Esophagus muscularis mucosa (tissue), 4 donors: ENCODE results near the gene MYO6. TPM values are rescaled to one million over a fixed set of nuclear protein-coding genes. Genes with fewer than 3 reads are reported as not detected.
"Not testable (repeated sequence)": the region's sequence is repeated elsewhere in the genome, so short reads cannot be mapped to it uniquely, and the experiment has no call there.

Experiments used
- DNase-seq: peaks from one replicate; pipeline ENCODE4 v3.0.0-alpha.2; 2017; ENCODE audit errors: extremely low spot score
- H3K27ac ChIP-seq, 4 donors: fragments of 200-600 bp; sonication (generic); replicated peaks in 1 of 4; 1 replicate in 3 of 4; 2 replicates in 1 of 4; pipeline ENCODE4 v1.5.1; 2016 to 2019; ENCODE audit warnings: mild to moderate bottlenecking in 1 of 4
- H3K27me3 ChIP-seq, 4 donors: fragments of 200-600 bp; sonication (generic); one replicate each; pipeline versions ENCODE4 v1.5.1 to v1.6.0; 2016 to 2019
- H3K36me3 ChIP-seq, 4 donors: fragments of 200-600 bp; sonication (generic); one replicate each; pipeline ENCODE4 v1.5.1; 2016 to 2019
- H3K4me1 ChIP-seq, 4 donors: fragments of 200-600 bp; sonication (generic); one replicate each; pipeline ENCODE4 v1.5.1; 2016 to 2019
- H3K4me3 ChIP-seq, 4 donors: fragments of 200-600 bp; sonication (generic); 1 replicate in 2 of 4; 2 replicates in 2 of 4; pipeline ENCODE4 v1.5.1; 2016 to 2019; ENCODE audit warnings: mild to moderate bottlenecking in 4 of 4, moderate library complexity in 1 of 4
- H3K9me3 ChIP-seq, 4 donors: fragments of 200-600 bp; sonication (generic); 1 replicate in 3 of 4; 2 replicates in 1 of 4; pipeline ENCODE4 v1.5.1; 2016 to 2019
- CTCF ChIP-seq, 3 experiments: fragments of 200-600 bp in 2 of 3; fragments of 450-650 bp in 1 of 3; sonication (generic) in 2 of 3; IDR thresholded peaks; one replicate each; pipeline ENCODE4 v1.5.1; 2017 to 2019; ENCODE audit warnings: antibody characterized with exemption in 3 of 3, mild to moderate bottlenecking in 2 of 3, moderate library complexity in 1 of 3
- EP300 ChIP-seq: sonication (generic); formaldehyde crosslinking; IDR thresholded peaks from one replicate; pipeline ENCODE4 v1.6.1; 2017; ENCODE audit warnings: antibody characterized with exemption
- POLR2A ChIP-seq: fragments of 450-650 bp; IDR thresholded peaks from one replicate; pipeline ENCODE4 v1.6.1; 2017; ENCODE audit warnings: antibody characterized with exemption, moderate library complexity, mild to moderate bottlenecking, low read depth
- POLR2AphosphoS5 ChIP-seq, 2 donors: sonication (generic); formaldehyde crosslinking; IDR thresholded peaks; one replicate each; pipeline ENCODE4 v1.6.1; 2017; ENCODE audit warnings: antibody characterized with exemption in 2 of 2
- WGBS: methylation state at CpG from one replicate; pipeline ENCODE4 v1.1.5; 2018; 5-methylcytosine and 5-hydroxymethylcytosine counted together
- intact Hi-C: fragments of 100-400 bp; cut with DNase I; formaldehyde crosslinking; loops from one replicate; pipeline ENCODE4 v1.15.1; 2023
- total RNA-seq, 4 donors: library from RNA; depleted of rRNA; stranded (reverse); fragments of >200 nt; gene quantifications; one replicate each; pipeline versions ENCODE4 v1.1.0 to v1.2.1, GENCODE V29; 2016

MYO6 gene
- 10 to 100 TPM in 3 of 4 donors, 1 to 10 TPM in 1; 9.6 to 14.1 (median 12.3) TPM for total RNA-seq

GRCh38 chr6:75748743-75749538, at the start of gene MYO6:
TSS of gene MYO6 (plus strand) at chr6:75749239. CDS start at chr6:75817548, 68,309 bp downstream.
- Histone ChIP-seq H3K27ac (peak within 1 kb of the TSS; percentile 83 to 85 (median 84)), H3K4me1 (peaks cover 19 to 31% (median 19%) of the 10 kb centered on the region in 4 donors), H3K4me3 (peak within 1 kb of the TSS; percentile 71 to 97 (median 91)), H3K9me3 (no peaks in the 10 kb centered on the region), H3K36me3 (no peaks in the 10 kb centered on the region), H3K27me3 (no peaks in the 10 kb centered on the region)
- DNase-seq: no peak
- TF ChIP-seq POLR2A (no peak), EP300 (no peak), CTCF (IDR thresholded peaks at IDR 0.05) (no peak), POLR2AphosphoS5 (IDR thresholded peaks at IDR 0.05) (peak; percentile 81 to 91)
- WGBS: under 1% methylated on average over 42 of the region's 97 CpGs
- intact Hi-C loops: no loop called here

DNA sequence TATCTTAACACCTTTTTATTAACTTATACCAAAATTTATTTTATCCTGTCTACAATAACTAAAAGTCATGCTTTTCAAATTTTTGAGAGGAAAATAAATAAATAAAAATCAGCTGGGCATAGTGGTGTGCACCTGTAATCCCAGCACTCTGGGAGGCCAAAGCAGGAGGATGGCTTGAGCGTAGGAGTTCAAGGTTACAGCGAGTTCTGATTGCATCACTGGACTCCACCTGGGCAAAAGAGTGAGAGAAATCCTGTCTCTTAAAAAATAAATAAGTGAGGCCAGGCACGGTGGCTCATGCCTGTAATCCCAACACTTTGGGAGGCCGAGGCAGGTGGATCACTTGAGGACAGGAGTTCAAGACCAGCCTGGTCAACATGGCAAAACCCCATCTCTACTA, 40.7 kb upstream of the MYO6 start:
- intact Hi-C loops, H3K27me3 ChIP-seq, H3K4me3 ChIP-seq, H3K4me1 ChIP-seq, H3K27ac ChIP-seq, H3K9me3 ChIP-seq, DNase-seq: not testable (repeated sequence)
- 97% methylated on average over 4 of the region's 4 CpGs for WGBS
- H3K36me3 ChIP-seq: peaks cover 25 to 73% (median 50%) of the 10 kb centered on the region in 4 donors

- TF ChIP-seq CTCF (IDR thresholded peaks at IDR 0.05): no peak
- TF ChIP-seq POLR2A: no peak
- no peak for TF ChIP-seq POLR2AphosphoS5 (IDR thresholded peaks at IDR 0.05)
- no peak for TF ChIP-seq EP300
- intact Hi-C loops: no loop called here
- Histone ChIP-seq H3K4me3 (no peak overlapping the region), H3K27ac (no peak overlapping the region), H3K9me3 (no peaks in the 10 kb centered on the region), H3K36me3 (peaks cover 34 to 85% (median 66%) of the 10 kb centered on the region in 4 donors), H3K4me1 (no peaks in the 10 kb centered on the region), H3K27me3 (no peaks in the 10 kb centered on the region)
- no peak for DNase-seq
- WGBS: 91% methylated on average over 2 of the region's 2 CpGs
Observed at GRCh38 chr6:75711173-75711572, 37.9 kb upstream of the MYO6 start.

DNA sequence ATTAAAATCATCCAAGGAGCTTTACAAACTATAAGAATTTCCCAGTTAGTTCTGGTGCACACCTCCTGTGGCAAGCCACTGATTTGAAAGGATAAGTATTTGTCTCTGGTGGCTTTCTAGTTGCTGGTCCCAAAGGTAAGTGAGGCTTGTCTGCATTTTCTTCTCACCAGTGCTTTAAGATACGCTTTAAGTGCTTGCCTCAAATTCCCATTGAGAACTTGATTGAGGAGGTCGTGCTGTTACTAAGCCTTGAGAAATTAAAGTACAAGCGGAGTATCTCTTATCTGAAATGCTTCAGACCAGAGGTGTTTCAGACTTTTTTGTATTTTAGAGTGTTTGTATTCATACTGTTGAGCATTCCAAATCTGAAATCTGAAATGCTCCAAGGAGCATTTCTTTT, 29.9 kb upstream of the MYO6 start:
- WGBS: 92% methylated on average over 3 of the region's 3 CpGs
- H3K27me3 ChIP-seq: no peaks in the 10 kb centered on the region
- intact Hi-C loops: no loop called here
- no peaks in the 10 kb centered on the region for H3K4me1 ChIP-seq
- DNase-seq: no peak
- no peak overlapping the region for H3K4me3 ChIP-seq
- peaks cover 14 to 27% (median 19%) of the 10 kb centered on the region in 4 donors for H3K36me3 ChIP-seq
- no peak overlapping the region for H3K27ac ChIP-seq
- no peaks in the 10 kb centered on the region for H3K9me3 ChIP-seq
- TF ChIP-seq POLR2A (no peak), POLR2AphosphoS5 (IDR thresholded peaks at IDR 0.05) (no peak), CTCF (IDR thresholded peaks at IDR 0.05) (no peak), EP300 (no peak)

- Histone ChIP-seq H3K27ac (no peak overlapping the region), H3K27me3 (no peaks in the 10 kb centered on the region), H3K9me3 (no peaks in the 10 kb centered on the region), H3K4me3 (no peak overlapping the region), H3K4me1 (no peaks in the 10 kb centered on the region), H3K36me3 (no peaks in the 10 kb centered on the region)
- intact Hi-C loops: no loop called here
- WGBS: 91% methylated on average over 2 of the region's 2 CpGs
- DNase-seq: no peak
- TF ChIP-seq POLR2AphosphoS5 (IDR thresholded peaks at IDR 0.05) (no peak), POLR2A (no peak), CTCF (IDR thresholded peaks at IDR 0.05) (no peak), EP300 (no peak)
Observed at GRCh38 chr6:75723382-75723781, 25.7 kb upstream of the MYO6 start.
